Karpas-422 (cell line): ENCODE data around the gene AP2M1. TPM values are rescaled to one million over a fixed set of nuclear protein-coding genes. Genes with fewer than 3 reads are reported as not detected.

Source experiments
- DNase-seq: peaks from one replicate; pipeline ENCODE4 v3.0.0-alpha.2; 2015
- H2AFZ ChIP-seq: fragments of 200-600 bp; sonication (generic); 2 replicates; pipeline ENCODE4 v1.6.1; 2014; ENCODE audit warnings: antibody characterized with exemption, low read length, mixed read lengths
- H3K27ac ChIP-seq: fragments of 200-600 bp; sonication (generic); 2 replicates; pipeline ENCODE4 v1.5.1; 2014; ENCODE audit warnings: mild to moderate bottlenecking, low read length, moderate library complexity
- H3K27me3 ChIP-seq: fragments of 200-600 bp; sonication (generic); 2 replicates; pipeline ENCODE4 v1.6.1; 2014; ENCODE audit warnings: low read length, mixed read lengths
- H3K36me3 ChIP-seq: fragments of 200-600 bp; sonication (generic); 2 replicates; pipeline ENCODE4 v1.6.1; 2014; ENCODE audit warnings: low read length, mixed read lengths; ENCODE audit not compliant: insufficient read depth
- H3K4me1 ChIP-seq: fragments of 200-600 bp; sonication (generic); 2 replicates; pipeline ENCODE4 v1.6.1; 2014; ENCODE audit warnings: mild to moderate bottlenecking, low read length, mixed read lengths
- H3K4me2 ChIP-seq: fragments of 200-600 bp; sonication (generic); 2 replicates; pipeline ENCODE4 v1.6.1; 2014; ENCODE audit warnings: low read length, low read depth, mild to moderate bottlenecking; ENCODE audit not compliant: poor library complexity, severe bottlenecking
- H3K4me3 ChIP-seq: fragments of 200-600 bp; sonication (generic); 2 replicates; pipeline ENCODE4 v1.5.1; 2014; ENCODE audit warnings: mild to moderate bottlenecking, antibody characterized with exemption, low read length, mixed read lengths
- H3K79me2 ChIP-seq: fragments of 200-600 bp; sonication (generic); 2 replicates; pipeline ENCODE4 v1.6.1; 2014; ENCODE audit warnings: mild to moderate bottlenecking, low read length, mixed read lengths
- H3K9ac ChIP-seq: fragments of 200-600 bp; sonication (generic); 2 replicates; pipeline ENCODE4 v1.6.0; 2014; ENCODE audit warnings: low read length
- H3K9me2 ChIP-seq: fragments of 200-600 bp; sonication (generic), shearing (Covaris generic); replicated peaks from 2 replicates; pipeline ENCODE4 v1.6.0; 2014; ENCODE audit warnings: mild to moderate bottlenecking, low read length, moderate library complexity; ENCODE audit not compliant: insufficient read depth
- H3K9me3 ChIP-seq: fragments of 300-700, 200-600 bp; sonication (generic); 2 replicates; pipeline ENCODE4 v1.6.1; 2014; ENCODE audit warnings: low read length, mixed read lengths
- H4K20me1 ChIP-seq: fragments of 200-600 bp; sonication (generic); 2 replicates; pipeline ENCODE4 v1.6.1; 2014; ENCODE audit warnings: mild to moderate bottlenecking, antibody characterized with exemption, low read length, low read depth; ENCODE audit not compliant: insufficient read depth
- total RNA-seq: library from RNA; depleted of rRNA; stranded (reverse); fragments of >200 nt; shearing (Covaris generic); gene quantifications from 2 replicates; pipeline ENCODE4 v1.2.3, GENCODE V29; 2014; ENCODE audit warnings: low replicate concordance

AP2M1 gene
- total RNA-seq, 1 experiment from 2014 or later: 212 TPM

- no peak overlapping the region for H2AFZ ChIP-seq
- no peak overlapping the region for H3K4me3 ChIP-seq
- no peaks in the 10 kb centered on the region for H3K9me3 ChIP-seq
- H3K9ac ChIP-seq: no peak overlapping the region
- no peaks in the 10 kb centered on the region for H3K9me2 ChIP-seq
- peak; percentile 87 for DNase-seq
- no peak overlapping the region for H3K4me2 ChIP-seq
- peaks cover 5% of the 10 kb centered on the region; the same call in 1 of the 2 replicates for H4K20me1 ChIP-seq
- no peaks in the 10 kb centered on the region for H3K79me2 ChIP-seq
- H3K36me3 ChIP-seq: no peaks in the 10 kb centered on the region
- no peak overlapping the region for H3K27ac ChIP-seq
- no peaks in the 10 kb centered on the region; the same call in 1 of the 2 replicates for H3K27me3 ChIP-seq
- peaks cover 25% of the 10 kb centered on the region for H3K4me1 ChIP-seq
Measured at GRCh38 chr3:184227481-184227935, 52.9 kb downstream of the AP2M1 start.

- no peak overlapping the region for H3K27ac ChIP-seq
- no peaks in the 10 kb centered on the region; the same call in 1 of the 2 replicates for H3K27me3 ChIP-seq
- H4K20me1 ChIP-seq: peaks cover 5% of the 10 kb centered on the region; the same call in 1 of the 2 replicates
- no peak overlapping the region for H3K4me3 ChIP-seq
- no peaks in the 10 kb centered on the region for H3K9me2 ChIP-seq
- no peaks in the 10 kb centered on the region for H3K9me3 ChIP-seq
- H3K4me1 ChIP-seq: peaks cover 25% of the 10 kb centered on the region
- H3K9ac ChIP-seq: no peak overlapping the region
- no peaks in the 10 kb centered on the region for H3K36me3 ChIP-seq
- H3K4me2 ChIP-seq: peak overlapping the region; percentile 90
- no peak overlapping the region for H2AFZ ChIP-seq
- H3K79me2 ChIP-seq: no peaks in the 10 kb centered on the region
- DNase-seq: no peak
Measured at GRCh38 chr3:184228376-184229137, 53.9 kb downstream of the AP2M1 start.

DNA sequence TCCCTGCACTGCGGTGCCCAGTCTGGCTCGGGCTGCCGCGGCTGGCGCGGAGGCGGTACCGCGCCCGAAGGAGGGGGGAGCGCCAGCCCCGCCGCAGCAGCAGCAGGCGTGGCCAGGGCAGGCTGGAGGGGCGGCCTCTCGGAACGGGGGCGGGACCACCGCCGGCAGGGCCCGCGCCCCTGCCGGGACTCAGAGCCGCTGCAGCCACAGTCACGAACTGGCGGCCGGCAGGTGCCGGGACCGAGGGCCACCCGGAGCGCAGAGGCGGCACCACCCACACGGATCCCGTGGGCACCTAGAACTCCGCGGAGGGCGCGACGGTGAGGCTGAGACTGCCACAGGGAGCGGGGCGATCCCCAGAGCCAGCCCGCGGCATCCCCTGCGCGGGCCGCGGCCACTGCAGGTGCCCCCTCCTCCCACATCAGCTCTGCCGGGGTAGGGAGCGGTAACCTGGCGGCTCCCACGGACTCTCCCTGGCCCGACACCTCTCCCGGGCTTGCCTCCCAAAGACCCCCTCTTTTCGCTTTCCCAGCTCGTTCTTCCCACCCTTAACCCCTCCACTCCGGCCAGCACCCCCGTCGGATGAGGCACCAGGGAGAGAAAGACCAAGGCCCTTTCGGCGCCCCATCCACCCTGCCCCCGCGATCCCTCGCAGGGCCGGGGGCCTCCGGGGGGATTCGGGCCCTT, 54.9 kb downstream of the AP2M1 start, which contains the start of gene VWA5B2:
VWA5B2 (plus strand) TSS at position 192 of the 687 bp plus-strand sequence. CDS start 944 bp downstream, outside the sequence.
- Histone ChIP-seq H3K27ac (no peak within 1 kb of the TSS), H3K4me1 (peaks cover 25% of the 10 kb centered on the region), H3K4me3 (peak within 1 kb of the TSS; percentile 78), H3K79me2 (no peaks in the 10 kb centered on the region), H3K4me2 (peak within 1 kb of the TSS; percentile 90), H4K20me1 (peaks cover 5% of the 10 kb centered on the region; the same call in 1 of the 2 replicates), H3K36me3 (no peaks in the 10 kb centered on the region), H3K9ac (peak within 1 kb of the TSS; percentile 69), H2AFZ (peak within 1 kb of the TSS; percentile 97), H3K27me3 (no peaks in the 10 kb centered on the region; the same call in 1 of the 2 replicates), H3K9me3 (no peaks in the 10 kb centered on the region), H3K9me2 (no peaks in the 10 kb centered on the region)
- peak; percentile 94 for DNase-seq

DNA sequence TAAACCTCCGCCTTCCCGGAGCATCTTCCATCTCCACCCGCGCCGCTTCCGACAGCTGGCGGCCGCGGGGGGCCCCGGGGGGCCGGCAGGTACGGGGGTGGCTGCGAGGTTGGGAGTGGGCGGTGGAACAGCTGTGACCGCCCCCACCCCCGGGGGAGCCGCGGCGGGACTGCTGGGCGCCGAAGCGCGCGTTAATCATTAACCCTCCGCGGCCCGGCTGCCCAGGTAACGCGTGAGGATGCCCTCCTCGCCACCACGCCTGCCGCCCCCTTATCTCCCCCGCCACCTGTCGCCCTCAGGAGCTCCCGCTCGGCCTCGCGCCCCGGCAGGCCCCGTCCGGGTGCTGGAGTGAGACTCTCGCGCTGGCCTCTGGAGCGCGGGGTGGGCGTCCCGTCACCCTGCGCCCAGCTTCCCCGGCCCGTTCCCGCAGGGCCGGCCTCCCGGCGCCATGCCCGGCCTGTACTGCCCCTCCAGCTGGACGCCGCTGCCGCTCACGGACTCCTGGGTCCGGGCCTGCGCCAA, 55.5 kb downstream of the AP2M1 start:
- peak overlapping the region; percentile 97 for H2AFZ ChIP-seq
- no peaks in the 10 kb centered on the region; the same call in 1 of the 2 replicates for H3K27me3 ChIP-seq
- no peaks in the 10 kb centered on the region for H3K79me2 ChIP-seq
- H3K4me1 ChIP-seq: peaks cover 25% of the 10 kb centered on the region
- H3K4me3 ChIP-seq: peak overlapping the region; percentile 78
- no peak overlapping the region for H3K27ac ChIP-seq
- peaks cover 5% of the 10 kb centered on the region; the same call in 1 of the 2 replicates for H4K20me1 ChIP-seq
- no peaks in the 10 kb centered on the region for H3K9me3 ChIP-seq
- H3K4me2 ChIP-seq: peak overlapping the region; percentile 90
- peak overlapping the region; percentile 69 for H3K9ac ChIP-seq
- DNase-seq: no peak
- no peaks in the 10 kb centered on the region for H3K36me3 ChIP-seq
- no peaks in the 10 kb centered on the region for H3K9me2 ChIP-seq

GRCh38 chr3:184230603-184231528, 56.2 kb downstream of the AP2M1 start:
- H2AFZ ChIP-seq: no peak overlapping the region
- DNase-seq: no peak
- H3K36me3 ChIP-seq: no peaks in the 10 kb centered on the region
- H3K9ac ChIP-seq: no peak overlapping the region
- no peak overlapping the region for H3K4me2 ChIP-seq
- no peaks in the 10 kb centered on the region; the same call in 1 of the 2 replicates for H3K27me3 ChIP-seq
- H3K79me2 ChIP-seq: no peaks in the 10 kb centered on the region
- no peak overlapping the region for H3K27ac ChIP-seq
- peaks cover 25% of the 10 kb centered on the region for H3K4me1 ChIP-seq
- no peak overlapping the region for H3K4me3 ChIP-seq
- no peaks in the 10 kb centered on the region for H3K9me2 ChIP-seq
- H3K9me3 ChIP-seq: no peaks in the 10 kb centered on the region
- H4K20me1 ChIP-seq: peaks cover 5% of the 10 kb centered on the region; the same call in 1 of the 2 replicates

DNA sequence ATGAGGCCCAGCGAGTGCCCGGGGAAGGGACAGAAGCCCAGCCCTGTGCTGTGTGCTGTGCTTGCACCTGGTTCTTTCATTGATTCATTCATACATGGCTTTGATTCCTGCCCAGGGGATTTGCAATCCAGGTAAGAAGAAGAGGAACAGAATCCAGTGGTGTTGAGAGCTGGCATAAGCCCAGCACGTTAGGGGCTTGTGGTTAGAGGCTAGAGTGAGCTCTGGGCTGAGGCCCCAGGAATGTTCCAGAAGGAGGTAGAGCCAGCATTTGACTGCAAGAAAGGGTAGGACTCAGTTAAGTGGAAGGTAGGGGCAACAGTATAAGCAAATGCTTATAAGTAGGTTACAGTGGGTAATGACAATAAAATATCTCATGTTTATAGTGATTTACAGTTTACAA, 57.0 kb downstream of the AP2M1 start:
- H3K4me1 ChIP-seq: peaks cover 25% of the 10 kb centered on the region
- H3K36me3 ChIP-seq: no peaks in the 10 kb centered on the region
- no peaks in the 10 kb centered on the region for H3K9me3 ChIP-seq
- H3K27ac ChIP-seq: no peak overlapping the region
- no peak overlapping the region for H3K9ac ChIP-seq
- H3K4me2 ChIP-seq: no peak overlapping the region
- no peak overlapping the region for H2AFZ ChIP-seq
- no peak overlapping the region for H3K4me3 ChIP-seq
- H3K27me3 ChIP-seq: no peaks in the 10 kb centered on the region; the same call in 1 of the 2 replicates
- no peaks in the 10 kb centered on the region for H3K79me2 ChIP-seq
- peaks cover 5% of the 10 kb centered on the region; the same call in 1 of the 2 replicates for H4K20me1 ChIP-seq
- DNase-seq: no peak
- H3K9me2 ChIP-seq: no peaks in the 10 kb centered on the region

GRCh38 chr3:184233127-184233843, 58.6 kb downstream of the AP2M1 start:
- Histone ChIP-seq H3K9ac (no peak overlapping the region), H3K36me3 (no peaks in the 10 kb centered on the region), H3K4me2 (no peak overlapping the region), H4K20me1 (peaks cover 5% of the 10 kb centered on the region; the same call in 1 of the 2 replicates), H2AFZ (no peak overlapping the region), H3K4me3 (no peak overlapping the region), H3K9me2 (no peaks in the 10 kb centered on the region), H3K9me3 (no peaks in the 10 kb centered on the region), H3K79me2 (no peaks in the 10 kb centered on the region), H3K27me3 (no peaks in the 10 kb centered on the region; the same call in 1 of the 2 replicates), H3K4me1 (peaks cover 28% of the 10 kb centered on the region), H3K27ac (no peak overlapping the region)
- no peak for DNase-seq
